Right lobe of liver (tissue), 4 donors: ENCODE data around the gene EEF1AKMT3.

Source experiments
- POLR2A ChIP-seq: fragments of 450-650 bp; IDR thresholded peaks from one replicate; pipeline ENCODE4 v1.6.1; 2017; ENCODE audit warnings: antibody characterized with exemption, mild to moderate bottlenecking
- TF ChIP-seq, protein P1 (sequence below), 4 donors: fragments of 200-600 bp in 3 of 4; fragments of 450-650 bp in 1 of 4; IDR thresholded peaks; one replicate each; pipeline versions ENCODE4 v1.5.1 to v1.8.0; 2016 to 2022; ENCODE audit warnings: antibody characterized with exemption in 4 of 4, mild to moderate bottlenecking in 2 of 4
- donor health status: DM: no; HTN: no; CAD: no.
- donor health status: DM: no; HTN: no; CAD: no.
- donor health status: DM: no; HTN: yes; CAD: no.

DNA sequence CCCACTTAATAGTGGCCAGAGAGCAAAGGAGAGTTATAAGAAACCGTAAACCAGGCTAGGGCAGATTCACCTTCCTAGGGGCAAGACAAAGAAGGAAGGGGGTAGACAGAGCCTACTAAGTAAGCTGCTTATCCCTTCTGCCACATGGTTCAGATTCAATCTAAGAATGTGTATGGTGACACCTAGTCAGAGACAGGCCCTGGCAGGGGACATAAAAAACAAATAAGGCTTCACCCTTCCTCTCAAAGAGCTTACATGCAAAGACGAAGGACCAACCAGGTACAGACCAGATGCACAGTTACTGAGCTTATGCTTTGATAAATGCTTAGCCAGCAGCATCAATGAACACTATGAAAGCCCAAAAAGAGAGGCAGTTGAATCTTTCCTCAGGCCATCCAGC, 10.0 kb upstream of the EEF1AKMT3 start:
- TF ChIP-seq, protein P1, sequence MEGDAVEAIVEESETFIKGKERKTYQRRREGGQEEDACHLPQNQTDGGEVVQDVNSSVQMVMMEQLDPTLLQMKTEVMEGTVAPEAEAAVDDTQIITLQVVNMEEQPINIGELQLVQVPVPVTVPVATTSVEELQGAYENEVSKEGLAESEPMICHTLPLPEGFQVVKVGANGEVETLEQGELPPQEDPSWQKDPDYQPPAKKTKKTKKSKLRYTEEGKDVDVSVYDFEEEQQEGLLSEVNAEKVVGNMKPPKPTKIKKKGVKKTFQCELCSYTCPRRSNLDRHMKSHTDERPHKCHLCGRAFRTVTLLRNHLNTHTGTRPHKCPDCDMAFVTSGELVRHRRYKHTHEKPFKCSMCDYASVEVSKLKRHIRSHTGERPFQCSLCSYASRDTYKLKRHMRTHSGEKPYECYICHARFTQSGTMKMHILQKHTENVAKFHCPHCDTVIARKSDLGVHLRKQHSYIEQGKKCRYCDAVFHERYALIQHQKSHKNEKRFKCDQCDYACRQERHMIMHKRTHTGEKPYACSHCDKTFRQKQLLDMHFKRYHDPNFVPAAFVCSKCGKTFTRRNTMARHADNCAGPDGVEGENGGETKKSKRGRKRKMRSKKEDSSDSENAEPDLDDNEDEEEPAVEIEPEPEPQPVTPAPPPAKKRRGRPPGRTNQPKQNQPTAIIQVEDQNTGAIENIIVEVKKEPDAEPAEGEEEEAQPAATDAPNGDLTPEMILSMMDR (IDR thresholded peaks at IDR 0.05) = no peak
- TF ChIP-seq POLR2A = no peak
